Astrocyte of the spinal cord (primary cell): ENCODE measurements around the gene ARIH1.

ENCODE experiments used
- DNase-seq: peaks from one replicate; pipeline ENCODE4 v3.0.0; 2011; ENCODE audit warnings: low read depth, low spot score
- H3K4me3 ChIP-seq: 2 replicates; pipeline ENCODE4 v1.5.1; 2011; ENCODE audit warnings: low read depth, mild to moderate bottlenecking, low read length, moderate library complexity
- in situ Hi-C: cut with HindIII; loops from 2 replicates; pipeline ENCODE4 v1.10.0; 2017; ENCODE audit warnings: low sequenced_read_pairs
- TF ChIP-seq, protein P1 (sequence below): IDR thresholded peaks from 2 replicates; pipeline ENCODE4 v1.5.1; 2012; ENCODE audit warnings: low read depth, mild to moderate bottlenecking, low read length, inconsistent platforms

The ARIH1 gene

GRCh38 chr15:72540606-72541237 lies 66.6 kb downstream of the ARIH1 start:
- DNase-seq: no peak
- no peak overlapping the region for H3K4me3 ChIP-seq
- TF ChIP-seq, protein P1, sequence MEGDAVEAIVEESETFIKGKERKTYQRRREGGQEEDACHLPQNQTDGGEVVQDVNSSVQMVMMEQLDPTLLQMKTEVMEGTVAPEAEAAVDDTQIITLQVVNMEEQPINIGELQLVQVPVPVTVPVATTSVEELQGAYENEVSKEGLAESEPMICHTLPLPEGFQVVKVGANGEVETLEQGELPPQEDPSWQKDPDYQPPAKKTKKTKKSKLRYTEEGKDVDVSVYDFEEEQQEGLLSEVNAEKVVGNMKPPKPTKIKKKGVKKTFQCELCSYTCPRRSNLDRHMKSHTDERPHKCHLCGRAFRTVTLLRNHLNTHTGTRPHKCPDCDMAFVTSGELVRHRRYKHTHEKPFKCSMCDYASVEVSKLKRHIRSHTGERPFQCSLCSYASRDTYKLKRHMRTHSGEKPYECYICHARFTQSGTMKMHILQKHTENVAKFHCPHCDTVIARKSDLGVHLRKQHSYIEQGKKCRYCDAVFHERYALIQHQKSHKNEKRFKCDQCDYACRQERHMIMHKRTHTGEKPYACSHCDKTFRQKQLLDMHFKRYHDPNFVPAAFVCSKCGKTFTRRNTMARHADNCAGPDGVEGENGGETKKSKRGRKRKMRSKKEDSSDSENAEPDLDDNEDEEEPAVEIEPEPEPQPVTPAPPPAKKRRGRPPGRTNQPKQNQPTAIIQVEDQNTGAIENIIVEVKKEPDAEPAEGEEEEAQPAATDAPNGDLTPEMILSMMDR: no peak
- in situ Hi-C loops: no loop called here

- H3K4me3 ChIP-seq: no peak overlapping the region
- TF ChIP-seq, protein P1: no peak
- no peak for DNase-seq
- in situ Hi-C loops: no loop called here
Measured at GRCh38 chr15:72541674-72542073, 67.5 kb downstream of the ARIH1 start.

GRCh38 chr15:72545156-72545555 lies 71.0 kb downstream of the ARIH1 start:
- no peak for DNase-seq
- TF ChIP-seq, protein P1: no peak
- in situ Hi-C loops: no loop called here
- no peak overlapping the region for H3K4me3 ChIP-seq

GRCh38 chr15:72554471-72555425 lies 80.6 kb downstream of the ARIH1 start:
- peak; percentile 90 for DNase-seq
- H3K4me3 ChIP-seq: no peak overlapping the region
- in situ Hi-C loops: no loop called here
- TF ChIP-seq, protein P1: no peak

DNA sequence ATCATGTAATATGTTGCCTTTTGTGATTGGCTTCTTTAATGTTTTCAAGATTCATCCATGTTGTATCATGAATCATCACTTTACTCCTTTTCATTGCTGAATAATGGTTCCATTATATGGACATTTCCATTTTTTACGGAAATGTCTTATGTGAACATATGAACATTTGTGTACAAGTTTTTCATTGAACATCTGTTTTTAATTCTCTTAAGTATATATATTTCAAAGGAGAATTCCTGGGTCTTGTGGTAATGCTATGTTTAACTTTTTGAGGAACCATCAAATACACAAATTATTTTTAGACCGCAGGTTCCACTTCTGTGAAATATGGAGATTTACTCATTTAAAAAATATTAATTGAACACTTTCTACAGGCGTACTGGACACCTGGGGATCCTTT lies 85.7 kb downstream of the ARIH1 start:
- TF ChIP-seq, protein P1: no peak
- H3K4me3 ChIP-seq: no peak overlapping the region
- in situ Hi-C loops: no loop called here
- DNase-seq: no peak

- in situ Hi-C loops: no loop called here
- TF ChIP-seq, protein P1: no peak
- no peak overlapping the region for H3K4me3 ChIP-seq
- DNase-seq: no peak
Measured at GRCh38 chr15:72560458-72560857, 86.3 kb downstream of the ARIH1 start.
